GM12872 (cell line): ENCODE measurements around the gene COG5.

ENCODE experiments used
- CTCF ChIP-seq: IDR thresholded peaks from 3 replicates; pipeline ENCODE4 v1.5.1; 2011; ENCODE audit warnings: low read depth, mild to moderate bottlenecking, low read length, moderate library complexity; ENCODE audit not compliant: insufficient read depth

Gene COG5

GRCh38 chr7:107312418-107312817 lies 251.3 kb downstream of the COG5 start:
- no peak for TF ChIP-seq CTCF

GRCh38 chr7:107309296-107309695 lies 254.4 kb downstream of the COG5 start:
- TF ChIP-seq CTCF = no peak

GRCh38 chr7:107304636-107305035 lies 259.1 kb downstream of the COG5 start:
- no peak for TF ChIP-seq CTCF

GRCh38 chr7:107304063-107304462 lies 259.7 kb downstream of the COG5 start:
- no peak for TF ChIP-seq CTCF

GRCh38 chr7:107302250-107302847 lies 261.4 kb downstream of the COG5 start:
- no peak for TF ChIP-seq CTCF

GRCh38 chr7:107294182-107294581 lies 269.5 kb downstream of the COG5 start:
- TF ChIP-seq CTCF = no peak

GRCh38 chr7:107292591-107292990 lies 271.1 kb downstream of the COG5 start:
- TF ChIP-seq CTCF = no peak
